OCI-LY7 (cell line): ENCODE measurements around the gene NNAT. TPM values are rescaled to one million over a fixed set of nuclear protein-coding genes. Genes with fewer than 3 reads are reported as not detected.

Source experiments
- BruUV-seq: library from RNA; stranded (reverse); fragments of 400-500 nt; replicated peaks from 2 replicates; lab custom pipeline; 2021; lab: Mats Ljungman, UMichigan
- CTCF ChIA-PET: fragments of 300-600 bp; sonication (Branson Sonifier 250); formaldehyde crosslinking; loops from one replicate; lab custom pipeline; 2022; ENCODE audit warnings: antibody characterized with exemption; ENCODE audit not compliant: unreplicated experiment; lab: Charles Lee
- POLR2A ChIA-PET: fragments of 300-600 bp; sonication (Branson Sonifier 250); formaldehyde crosslinking; loops from one replicate; lab custom pipeline; 2022; ENCODE audit warnings: antibody characterized with exemption; lab: Charles Lee
- DNase-seq: peaks from one replicate; pipeline ENCODE4 v3.0.0-alpha.2; 2015; ENCODE audit warnings: low spot score
- H2AFZ ChIP-seq: fragments of 200-600 bp; sonication (generic), shearing (Covaris generic); 2 replicates; pipeline ENCODE4 v1.6.1; 2014; ENCODE audit warnings: mild to moderate bottlenecking, antibody characterized with exemption, low read length, moderate library complexity
- H3K27ac ChIP-seq: fragments of 200-600 bp; sonication (generic); 2 replicates; pipeline ENCODE4 v1.5.1; 2014; ENCODE audit warnings: mixed run types, low read depth, mild to moderate bottlenecking, moderate library complexity, low read length, inconsistent platforms; ENCODE audit not compliant: poor library complexity, severe bottlenecking
- H3K36me3 ChIP-seq: fragments of 200-600 bp; sonication (generic); 2 replicates; pipeline ENCODE4 v1.6.1; 2014; ENCODE audit warnings: mild to moderate bottlenecking, antibody characterized with exemption, low read length, moderate library complexity, mixed read lengths; ENCODE audit not compliant: insufficient read depth
- H3K4me1 ChIP-seq: fragments of 200-600 bp; sonication (generic); 2 replicates; pipeline ENCODE4 v1.5.1; 2014; ENCODE audit warnings: mild to moderate bottlenecking, low read length; ENCODE audit not compliant: insufficient read depth, poor library complexity, severe bottlenecking
- H3K4me2 ChIP-seq: fragments of 200-600 bp; sonication (generic); 2 replicates; pipeline ENCODE4 v1.6.1; 2014; ENCODE audit warnings: mild to moderate bottlenecking, low read length
- H3K4me3 ChIP-seq: fragments of 200-600 bp; sonication (generic); 2 replicates; pipeline ENCODE4 v1.5.1; 2014; ENCODE audit warnings: mild to moderate bottlenecking, low read depth, low read length; ENCODE audit not compliant: poor library complexity, severe bottlenecking
- H3K79me2 ChIP-seq: fragments of 200-600 bp; sonication (generic); 2 replicates; pipeline ENCODE4 v1.6.1; 2016; ENCODE audit warnings: low read depth, mild to moderate bottlenecking, low read length, moderate library complexity, mixed read lengths; ENCODE audit not compliant: insufficient read depth
- H3K9me2 ChIP-seq: fragments of 200-600 bp; sonication (generic); 2 replicates; pipeline ENCODE4 v1.6.1; 2016; ENCODE audit warnings: mild to moderate bottlenecking, low read length, mixed read lengths; ENCODE audit not compliant: insufficient read depth
- H3K9me3 ChIP-seq: fragments of 200-600 bp; sonication (generic); 2 replicates; pipeline ENCODE4 v1.6.1; 2014; ENCODE audit warnings: mild to moderate bottlenecking, mixed run types, low read length, mixed read lengths
- H4K20me1 ChIP-seq: fragments of 200-600 bp; sonication (generic); 2 replicates; pipeline ENCODE4 v1.6.1; 2014; ENCODE audit warnings: mild to moderate bottlenecking, antibody characterized with exemption, low read length, moderate library complexity, mixed read lengths; ENCODE audit not compliant: insufficient read depth
- CTCF ChIP-seq: fragments of 200-600 bp; sonication (generic); conservative IDR thresholded peaks from 2 replicates; pipeline ENCODE4 v1.5.1; 2014; ENCODE audit warnings: mild to moderate bottlenecking, antibody characterized with exemption, low read length, moderate library complexity, mixed read lengths
- EZH2phosphoT487 ChIP-seq: fragments of 200-600 bp; sonication (generic); IDR thresholded peaks from 2 replicates; pipeline ENCODE4 v1.6.1; 2018; ENCODE audit warnings: low read depth, borderline replicate concordance, mild to moderate bottlenecking, mixed run types, antibody characterized with exemption, low read length, moderate library complexity, mixed read lengths
- intact Hi-C: fragments of 100-400 bp; cut with micrococcal nuclease; formaldehyde crosslinking; loops from one replicate; pipeline ENCODE4 v1.10.0; 2022; ENCODE audit not compliant: unreplicated experiment
- total RNA-seq, 2 experiments: library from RNA; depleted of rRNA in 1 of 2; stranded (reverse); fragments of >200 nt in 1 of 2; shearing (Covaris generic) in 1 of 2; gene quantifications; 2 replicates each; pipeline ENCODE4 v1.2.3, GENCODE V29; 2014 to 2022

The NNAT gene
- total RNA-seq, 2 experiments from 2014 or later: not detected

- H4K20me1 ChIP-seq: peaks cover 6% of the 10 kb centered on the region; the same call in 1 of the 2 replicates
- no peak overlapping the region for H3K27ac ChIP-seq
- BruUV-seq: no TSS peak
- ChIA-PET POLR2A (interaction anchor here (0.7 kb wide), 1 partner anchor 51 kb away, joined by 9 read pairs; no protein-coding TSS in a partner anchor), CTCF (no interaction called here)
- H2AFZ ChIP-seq: no peak overlapping the region
- DNase-seq: no peak
- peaks cover 42% of the 10 kb centered on the region for H3K36me3 ChIP-seq
- H3K9me3 ChIP-seq: no peaks in the 10 kb centered on the region
- no peak overlapping the region for H3K4me3 ChIP-seq
- no peak overlapping the region for H3K4me2 ChIP-seq
- no peak for TF ChIP-seq EZH2phosphoT487
- TF ChIP-seq CTCF: no peak
- no peaks in the 10 kb centered on the region for H3K9me2 ChIP-seq
- peaks cover 9% of the 10 kb centered on the region; the same call in 1 of the 2 replicates for H3K79me2 ChIP-seq
- intact Hi-C loops: no loop called here
- H3K4me1 ChIP-seq: no peaks in the 10 kb centered on the region
These were observed 2.2 kb upstream of the NNAT start for GRCh38 chr20:37518606-37519507.

GRCh38 chr20:37519508-37520418, 1.3 kb upstream of the NNAT start:
- H3K36me3 ChIP-seq: peaks cover 34% of the 10 kb centered on the region; the same call in 1 of the 2 replicates
- H3K27ac ChIP-seq: no peak overlapping the region
- intact Hi-C loops: no loop called here
- H3K9me2 ChIP-seq: no peaks in the 10 kb centered on the region
- no peak overlapping the region for H2AFZ ChIP-seq
- no peaks in the 10 kb centered on the region for H3K9me3 ChIP-seq
- TF ChIP-seq EZH2phosphoT487: no peak
- peak; percentile 49; the same call in 1 of the 2 replicates for TF ChIP-seq CTCF
- peaks cover 15% of the 10 kb centered on the region for H3K79me2 ChIP-seq
- ChIA-PET POLR2A (interaction anchor here (0.7 kb wide), 1 partner anchor 52 kb away, joined by 9 read pairs; no protein-coding TSS in a partner anchor), CTCF (interaction anchor here (0.5 kb wide), 1 partner anchor 128 kb away, joined by 3 read pairs; no protein-coding TSS in a partner anchor)
- peak; percentile 32 for DNase-seq
- no peak overlapping the region for H3K4me3 ChIP-seq
- peaks cover 4% of the 10 kb centered on the region for H3K4me1 ChIP-seq
- peaks cover 6% of the 10 kb centered on the region; the same call in 1 of the 2 replicates for H4K20me1 ChIP-seq
- no TSS peak for BruUV-seq
- H3K4me2 ChIP-seq: no peak overlapping the region
